ENCODE measurements around the gene ORAI1.

DNA sequence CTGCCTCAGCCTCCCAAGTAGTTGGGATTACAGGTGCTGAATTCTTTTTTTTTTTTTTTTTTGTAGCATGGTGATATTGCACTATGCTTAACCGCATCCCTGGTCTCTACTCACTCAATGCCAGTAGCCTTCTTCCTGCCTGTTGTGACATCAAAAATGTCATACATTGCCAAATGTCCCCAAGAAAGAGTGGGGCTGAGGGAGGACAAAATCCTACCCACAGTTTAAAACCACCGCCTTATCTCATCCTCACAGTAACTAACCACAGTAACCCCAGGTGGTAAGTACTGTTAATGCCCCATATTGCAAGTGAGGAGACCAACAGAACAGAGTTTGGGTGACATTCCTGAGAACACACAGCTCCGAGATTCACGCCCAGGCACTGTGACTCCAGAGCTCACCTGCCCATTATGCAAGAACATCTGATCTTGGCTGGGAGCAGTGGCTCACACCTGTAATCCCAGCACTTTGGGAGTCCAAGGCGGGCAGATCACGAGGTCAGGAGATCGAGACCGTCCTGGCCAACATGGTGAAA, 23.6 kb downstream of the ORAI1 start:
- TF ChIP-seq ZNF274 (IDR thresholded peaks at IDR 0.05; ENCODE audit: low read depth, low read length): no peak
- no peak for TF ChIP-seq YY1 (IDR thresholded peaks at IDR 0.05; ENCODE audit: insufficient read depth, insufficient read length)
- TF ChIP-seq SUZ12 (IDR thresholded peaks at IDR 0.05; ENCODE audit: extremely low read depth, insufficient read depth, insufficient read length): no peak
